ENCODE data around the gene ACBD3. TPM values are rescaled to one million over a fixed set of nuclear protein-coding genes. Genes with fewer than 3 reads are reported as not detected.

The ACBD3 gene
- total RNA-seq, 1 donor from 2014 or later = 48.0 TPM

GRCh38 chr1:226201029-226201593, 14.6 kb upstream of the ACBD3 start:
- H3K27ac Mint-ChIP-seq (ENCODE audit: unreplicated experiment) = no peak overlapping the region
- peak; percentile 28 for TF ChIP-seq CTCF (IDR thresholded peaks at IDR 0.05)
- H3K36me3 Mint-ChIP-seq (ENCODE audit: unreplicated experiment) = no peaks in the 10 kb centered on the region
- no peaks in the 10 kb centered on the region for H3K9me3 Mint-ChIP-seq (ENCODE audit: unreplicated experiment)
- H3K4me3 Mint-ChIP-seq (ENCODE audit: unreplicated experiment) = no peak overlapping the region
- no peak for DNase-seq (ENCODE audit: extremely low spot score, unreplicated experiment)
- H3K4me1 Mint-ChIP-seq (ENCODE audit: unreplicated experiment) = no peaks in the 10 kb centered on the region
- peaks cover 30% of the 10 kb centered on the region for H3K27me3 Mint-ChIP-seq (ENCODE audit: unreplicated experiment)

GRCh38 chr1:226199971-226200370, 13.4 kb upstream of the ACBD3 start:
- H3K4me3 Mint-ChIP-seq (ENCODE audit: unreplicated experiment) = no peak overlapping the region
- no peak overlapping the region for H3K27ac Mint-ChIP-seq (ENCODE audit: unreplicated experiment)
- no peak for TF ChIP-seq CTCF (IDR thresholded peaks at IDR 0.05)
- no peaks in the 10 kb centered on the region for H3K36me3 Mint-ChIP-seq (ENCODE audit: unreplicated experiment)
- H3K9me3 Mint-ChIP-seq (ENCODE audit: unreplicated experiment) = no peaks in the 10 kb centered on the region
- H3K27me3 Mint-ChIP-seq (ENCODE audit: unreplicated experiment) = peaks cover 30% of the 10 kb centered on the region
- H3K4me1 Mint-ChIP-seq (ENCODE audit: unreplicated experiment) = no peaks in the 10 kb centered on the region
- DNase-seq (ENCODE audit: extremely low spot score, unreplicated experiment) = no peak

- peaks cover 6% of the 10 kb centered on the region for H3K27me3 Mint-ChIP-seq (ENCODE audit: unreplicated experiment)
- H3K27ac Mint-ChIP-seq (ENCODE audit: unreplicated experiment) = no peak overlapping the region
- H3K36me3 Mint-ChIP-seq (ENCODE audit: unreplicated experiment) = no peaks in the 10 kb centered on the region
- H3K4me1 Mint-ChIP-seq (ENCODE audit: unreplicated experiment) = no peaks in the 10 kb centered on the region
- DNase-seq (ENCODE audit: extremely low spot score, unreplicated experiment) = no peak
- H3K4me3 Mint-ChIP-seq (ENCODE audit: unreplicated experiment) = no peak overlapping the region
- TF ChIP-seq CTCF (IDR thresholded peaks at IDR 0.05) = no peak
- no peaks in the 10 kb centered on the region for H3K9me3 Mint-ChIP-seq (ENCODE audit: unreplicated experiment)
Observed at GRCh38 chr1:226195144-226195543, 8.6 kb upstream of the ACBD3 start.

GRCh38 chr1:226187380-226187779, 839 bp upstream of the ACBD3 start:
- Mint-ChIP-seq H3K27me3 (ENCODE audit: unreplicated experiment) (no peaks in the 10 kb centered on the region), H3K4me1 (ENCODE audit: unreplicated experiment) (peaks cover 33% of the 10 kb centered on the region), H3K4me3 (ENCODE audit: unreplicated experiment) (peak overlapping the region; percentile 93), H3K36me3 (ENCODE audit: unreplicated experiment) (peaks cover 13% of the 10 kb centered on the region), H3K9me3 (ENCODE audit: unreplicated experiment) (no peaks in the 10 kb centered on the region), H3K27ac (ENCODE audit: unreplicated experiment) (peak overlapping the region; percentile 91)
- TF ChIP-seq CTCF (IDR thresholded peaks at IDR 0.05) = no peak
- DNase-seq (ENCODE audit: extremely low spot score, unreplicated experiment) = no peak

GRCh38 chr1:226187019-226187322, 430 bp upstream of the ACBD3 start:
- no peak for TF ChIP-seq CTCF (IDR thresholded peaks at IDR 0.05)
- Mint-ChIP-seq H3K36me3 (ENCODE audit: unreplicated experiment) (peaks cover 13% of the 10 kb centered on the region), H3K4me3 (ENCODE audit: unreplicated experiment) (peak overlapping the region; percentile 93), H3K27ac (ENCODE audit: unreplicated experiment) (peak overlapping the region; percentile 91), H3K27me3 (ENCODE audit: unreplicated experiment) (no peaks in the 10 kb centered on the region), H3K9me3 (ENCODE audit: unreplicated experiment) (no peaks in the 10 kb centered on the region), H3K4me1 (ENCODE audit: unreplicated experiment) (peaks cover 37% of the 10 kb centered on the region)
- no peak for DNase-seq (ENCODE audit: extremely low spot score, unreplicated experiment)

Measured in osteocyte (in vitro differentiated cells).